NCI-H446 treated with DMSO at 0.1 percent for 48 hours (cell line): ENCODE data around the gene PCOLCE2.
A peak's percentile ranks its signal among the peaks of the same experiment; 100 is the strongest.

Experiments
- DNase-seq: peaks from one replicate; lab custom pipeline; 2025; lab: John Stamatoyannopoulos, UW

The PCOLCE2 gene

GRCh38 chr3:142888481-142889211 lies at the start of gene PCOLCE2:
Gene PCOLCE2, minus strand, starts transcription at chr3:142889083. Its CDS starts 187 bp downstream, at chr3:142888896.
- DNase-seq: peak; percentile 24

GRCh38 chr3:142935963-142936362 lies 47.1 kb upstream of the PCOLCE2 start:
- no peak for DNase-seq

GRCh38 chr3:142934887-142935269 lies 46.0 kb upstream of the PCOLCE2 start:
- no peak for DNase-seq

- DNase-seq: no peak
Observed at GRCh38 chr3:142934128-142934886, 45.4 kb upstream of the PCOLCE2 start.

GRCh38 chr3:142931222-142931621 lies 42.3 kb upstream of the PCOLCE2 start:
- no peak for DNase-seq

- DNase-seq: no peak
Observed at GRCh38 chr3:142930463-142930862, 41.6 kb upstream of the PCOLCE2 start.

- no peak for DNase-seq
Observed at GRCh38 chr3:142929890-142930289, 41.0 kb upstream of the PCOLCE2 start.

GRCh38 chr3:142929109-142929508 lies 40.2 kb upstream of the PCOLCE2 start:
- no peak for DNase-seq

GRCh38 chr3:142926368-142926944 lies 37.6 kb upstream of the PCOLCE2 start:
- no peak for DNase-seq

- no peak for DNase-seq
Observed at GRCh38 chr3:142925140-142925539, 36.3 kb upstream of the PCOLCE2 start.

GRCh38 chr3:142923694-142924093 lies 34.8 kb upstream of the PCOLCE2 start:
- no peak for DNase-seq

GRCh38 chr3:142916605-142917004 lies 27.7 kb upstream of the PCOLCE2 start:
- no peak for DNase-seq

GRCh38 chr3:142915636-142916035 lies 26.8 kb upstream of the PCOLCE2 start:
- DNase-seq: no peak

GRCh38 chr3:142914286-142914811 lies 25.5 kb upstream of the PCOLCE2 start:
- DNase-seq: no peak

- no peak for DNase-seq
Observed at GRCh38 chr3:142913432-142913831, 24.5 kb upstream of the PCOLCE2 start.

- no peak for DNase-seq
Observed at GRCh38 chr3:142912402-142913172, 23.7 kb upstream of the PCOLCE2 start.

- no peak for DNase-seq
Observed at GRCh38 chr3:142910280-142910679, 21.4 kb upstream of the PCOLCE2 start.

GRCh38 chr3:142909282-142909681 lies 20.4 kb upstream of the PCOLCE2 start:
- DNase-seq: no peak

GRCh38 chr3:142907996-142908395 lies 19.1 kb upstream of the PCOLCE2 start:
- no peak for DNase-seq

GRCh38 chr3:142904639-142905436 lies 16.0 kb upstream of the PCOLCE2 start:
- DNase-seq: no peak

- DNase-seq: no peak
Observed at GRCh38 chr3:142902356-142902755, 13.5 kb upstream of the PCOLCE2 start.
